HEK293T (cell line): ENCODE data around the gene TWIST2.

ENCODE experiments used
- CTCF ChIA-PET: fragments of 350-600 bp; formaldehyde crosslinking; extraction: SDS; loops from one replicate; lab custom pipeline; 2021; ENCODE audit warnings: antibody characterized with exemption, inconsistent platforms; lab: Yijun Ruan, JAX
- POLR2A ChIA-PET: fragments of 350-600 bp; formaldehyde crosslinking; extraction: SDS; loops from one replicate; lab custom pipeline; 2020; ENCODE audit warnings: antibody characterized with exemption, inconsistent platforms; lab: Yijun Ruan, JAX
- DNase-seq: peaks from one replicate; pipeline ENCODE4 v3.0.0; 2012; ENCODE audit warnings: mixed read lengths; ENCODE audit errors: extremely low spot score
- ARNT ChIP-seq: fragments of 450-650 bp; IDR thresholded peaks from 2 replicates; pipeline ENCODE4 v1.6.1; 2017; ENCODE audit warnings: mild to moderate bottlenecking
- BHLHE40 ChIP-seq: fragments of 450-650 bp; IDR thresholded peaks from 2 replicates; pipeline ENCODE4 v1.6.1; 2016; ENCODE audit warnings: mild to moderate bottlenecking, moderate library complexity, borderline replicate concordance
- CTBP1 ChIP-seq: fragments of 450-650 bp; IDR thresholded peaks from 2 replicates; pipeline ENCODE4 v1.6.1; 2016; ENCODE audit warnings: borderline replicate concordance
- ELF4 ChIP-seq: fragments of 450-650 bp; IDR thresholded peaks from 2 replicates; pipeline ENCODE4 v1.6.1; 2017; ENCODE audit warnings: antibody characterized with exemption
- FOXA1 ChIP-seq: fragments of 450-650 bp; IDR thresholded peaks from 2 replicates; pipeline ENCODE4 v1.6.1; 2016; ENCODE audit warnings: mild to moderate bottlenecking
- FOXK2 ChIP-seq: fragments of 450-650 bp; IDR thresholded peaks from 2 replicates; pipeline ENCODE4 v1.6.1; 2016; ENCODE audit warnings: mild to moderate bottlenecking
- FOXM1 ChIP-seq: fragments of 450-650 bp; IDR thresholded peaks from 2 replicates; pipeline ENCODE4 v1.6.1; 2017; ENCODE audit warnings: mild to moderate bottlenecking, borderline replicate concordance
- HDGF ChIP-seq: fragments of 450-650 bp; IDR thresholded peaks from 2 replicates; pipeline ENCODE4 v1.6.1; 2017; ENCODE audit warnings: antibody characterized with exemption, borderline replicate concordance
- L3MBTL2 ChIP-seq: fragments of 450-650 bp; conservative IDR thresholded peaks from 2 replicates; pipeline ENCODE4 v1.6.1; 2016; ENCODE audit warnings: mild to moderate bottlenecking
- LEF1 ChIP-seq: fragments of 450-650 bp; IDR thresholded peaks from 2 replicates; pipeline ENCODE4 v1.6.1; 2017; ENCODE audit warnings: mild to moderate bottlenecking, borderline replicate concordance
- NFRKB ChIP-seq: fragments of 450-650 bp; IDR thresholded peaks from 2 replicates; pipeline ENCODE4 v1.6.1; 2016; ENCODE audit warnings: mild to moderate bottlenecking, moderate library complexity
- SP1 ChIP-seq: fragments of 450-650 bp; IDR thresholded peaks from 2 replicates; pipeline ENCODE4 v1.6.1; 2017
- SUZ12 ChIP-seq: fragments of 450-650 bp; IDR thresholded peaks from 2 replicates; pipeline ENCODE4 v1.6.1; 2016; ENCODE audit warnings: mild to moderate bottlenecking
- TARDBP ChIP-seq: fragments of 450-650 bp; IDR thresholded peaks from 2 replicates; pipeline ENCODE4 v1.6.1; 2016
- ZNF384 ChIP-seq: fragments of 450-650 bp; IDR thresholded peaks from 2 replicates; pipeline ENCODE4 v1.6.1; 2016
- TF ChIP-seq, protein P1 (sequence below): fragments of 450-650 bp; IDR thresholded peaks from 2 replicates; pipeline ENCODE4 v1.6.1; 2016

TWIST2 gene

DNA sequence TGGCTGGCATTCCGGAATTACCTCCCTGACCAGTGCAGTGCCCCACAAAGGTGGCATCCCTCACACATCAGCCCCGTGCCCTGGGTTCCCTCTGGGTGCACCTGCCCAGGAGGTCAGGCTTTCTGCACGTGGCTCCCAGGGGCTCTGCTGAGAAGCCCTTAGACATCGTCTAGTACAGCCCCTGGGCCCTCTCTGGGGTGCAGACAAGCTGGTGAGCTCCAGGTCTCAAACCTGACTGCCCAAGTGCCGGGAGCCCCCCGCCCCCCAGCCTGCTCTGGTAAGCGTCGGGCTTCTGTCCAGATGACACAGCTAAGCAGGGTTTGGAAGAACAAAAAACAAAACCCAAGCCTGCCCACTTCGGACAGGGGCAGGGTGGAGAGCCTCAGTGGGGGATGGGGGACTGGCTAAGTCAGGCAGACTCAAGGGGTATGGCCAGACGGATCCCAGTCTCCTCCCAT is 20.2 kb downstream of the TWIST2 start:
- ChIA-PET POLR2A (no interaction called here), CTCF (no interaction called here)
- TF ChIP-seq ZNF384 (no peak), FOXA1 (no peak), FOXK2 (no peak), CTBP1 (no peak), TARDBP (no peak), L3MBTL2 (no peak), FOXM1 (no peak), ELF4 (no peak), LEF1 (no peak), BHLHE40 (no peak), NFRKB (no peak), SP1 (no peak), ARNT (no peak), HDGF (no peak), SUZ12 (no peak)
- TF ChIP-seq, protein P1, sequence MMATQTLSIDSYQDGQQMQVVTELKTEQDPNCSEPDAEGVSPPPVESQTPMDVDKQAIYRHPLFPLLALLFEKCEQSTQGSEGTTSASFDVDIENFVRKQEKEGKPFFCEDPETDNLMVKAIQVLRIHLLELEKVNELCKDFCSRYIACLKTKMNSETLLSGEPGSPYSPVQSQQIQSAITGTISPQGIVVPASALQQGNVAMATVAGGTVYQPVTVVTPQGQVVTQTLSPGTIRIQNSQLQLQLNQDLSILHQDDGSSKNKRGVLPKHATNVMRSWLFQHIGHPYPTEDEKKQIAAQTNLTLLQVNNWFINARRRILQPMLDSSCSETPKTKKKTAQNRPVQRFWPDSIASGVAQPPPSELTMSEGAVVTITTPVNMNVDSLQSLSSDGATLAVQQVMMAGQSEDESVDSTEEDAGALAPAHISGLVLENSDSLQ = no peak
- DNase-seq = no peak

- no peak for DNase-seq
- POLR2A ChIA-PET = no interaction called here
- TF ChIP-seq FOXA1 (no peak), HDGF (no peak)
- CTCF ChIA-PET = no interaction called here
These were observed 20.9 kb downstream of the TWIST2 start for GRCh38 chr2:238868616-238869292.

GRCh38 chr2:238869293-238870124 is 21.6 kb downstream of the TWIST2 start:
- TF ChIP-seq ELF4 (no peak), TARDBP (no peak), ZNF384 (no peak), L3MBTL2 (no peak), NFRKB (no peak), CTBP1 (no peak), FOXK2 (no peak), SUZ12 (no peak), FOXM1 (no peak), SP1 (no peak), LEF1 (no peak), BHLHE40 (no peak), FOXA1 (no peak), ARNT (no peak), HDGF (no peak)
- TF ChIP-seq, protein P1 = no peak
- ChIA-PET POLR2A (interaction anchor here (0.7 kb wide), 1 partner anchor 532 kb away, joined by 3 read pairs; the partner anchor contains the start of gene HDAC4), CTCF (no interaction called here)
- DNase-seq = no peak

DNA sequence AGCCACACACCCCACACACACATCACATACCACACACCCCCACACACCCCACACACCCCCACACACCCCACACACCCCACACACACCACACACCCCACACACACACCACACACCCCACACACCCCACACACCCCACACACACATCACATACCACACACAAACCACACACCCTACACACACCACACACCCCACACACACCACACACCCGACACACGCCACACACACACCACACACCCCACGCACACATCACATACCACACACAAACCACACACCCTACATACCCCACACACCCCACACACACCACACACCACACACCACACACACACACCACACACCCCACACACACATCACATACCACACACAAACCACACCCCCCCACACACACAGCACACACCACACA is 22.4 kb downstream of the TWIST2 start:
- TF ChIP-seq BHLHE40 (no peak), LEF1 (no peak), ELF4 (no peak), L3MBTL2 (no peak), SUZ12 (no peak), TARDBP (no peak), FOXM1 (no peak), FOXK2 (no peak)
- TF ChIP-seq, protein P1 = no peak
- ChIA-PET CTCF (no interaction called here), POLR2A (no interaction called here)
- no peak for DNase-seq

DNA sequence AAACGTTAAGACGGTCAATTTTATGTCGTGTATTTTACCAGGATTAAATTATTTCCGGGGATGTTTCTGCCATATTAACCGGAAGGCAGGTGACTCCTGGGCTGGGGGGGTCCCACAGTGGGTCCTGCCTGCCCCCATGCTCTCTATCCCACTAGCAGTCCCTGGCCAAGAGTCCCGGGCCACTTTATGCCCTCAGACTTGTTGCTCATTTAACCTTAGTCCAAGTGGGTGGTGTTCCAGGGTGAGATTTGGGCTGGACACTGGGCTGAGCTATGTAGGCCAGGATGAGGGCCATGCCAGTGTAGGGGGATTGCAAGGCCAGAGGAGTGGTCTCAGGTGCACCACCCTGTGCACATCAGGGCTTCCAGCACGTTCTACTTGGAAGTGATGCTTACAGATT is 24.1 kb downstream of the TWIST2 start:
- CTCF ChIA-PET = no interaction called here
- TF ChIP-seq BHLHE40 (no peak), CTBP1 (no peak), HDGF (no peak), LEF1 (no peak), L3MBTL2 (no peak), FOXA1 (no peak), ARNT (no peak), ZNF384 (no peak), FOXK2 (no peak), TARDBP (no peak), FOXM1 (no peak), SP1 (no peak), NFRKB (no peak), ELF4 (no peak)
- TF ChIP-seq, protein P1 = no peak
- no peak for DNase-seq
- POLR2A ChIA-PET = no interaction called here
